Hematopoietic multipotent progenitor cell treated with erythropoietin and hydrocortisone succinate and interleukin-3 and kit ligand, for 8 days (in vitro differentiated cells): ENCODE results near the gene UPK3B.
"Not testable (repeated sequence)": the region's sequence is repeated elsewhere in the genome, so short reads cannot be mapped to it uniquely, and the experiment has no call there.

Source experiments
- DNase-seq: peaks from one replicate; pipeline ENCODE4 v3.0.0-alpha.2; 2015

UPK3B gene

GRCh38 chr7:76509931-76510877, at the start of gene UPK3B:
UPK3B (plus strand) TSS chr7:76510552; CDS start chr7:76510653, 101 bp downstream.
- DNase-seq: no peak

- not testable (repeated sequence) for DNase-seq
Observed at GRCh38 chr7:76460767-76461166, 49.6 kb upstream of the UPK3B start.

- not testable (repeated sequence) for DNase-seq
Observed at GRCh38 chr7:76461464-76462101, 48.8 kb upstream of the UPK3B start, which contains the start of gene DTX2. DTX2 (plus strand) TSS chr7:76461709; CDS start chr7:76480510, 18,801 bp downstream.

GRCh38 chr7:76462271-76462882, 48.0 kb upstream of the UPK3B start:
- DNase-seq: not testable (repeated sequence)

- DNase-seq: not testable (repeated sequence)
Observed at GRCh38 chr7:76464959-76465358, 45.4 kb upstream of the UPK3B start.

GRCh38 chr7:76465950-76466349, 44.4 kb upstream of the UPK3B start:
- not testable (repeated sequence) for DNase-seq

GRCh38 chr7:76467743-76468404, 42.5 kb upstream of the UPK3B start:
- not testable (repeated sequence) for DNase-seq

GRCh38 chr7:76471556-76472221, 38.7 kb upstream of the UPK3B start:
- not testable (repeated sequence) for DNase-seq

GRCh38 chr7:76473097-76473496, 37.3 kb upstream of the UPK3B start:
- not testable (repeated sequence) for DNase-seq

- not testable (repeated sequence) for DNase-seq
Observed at GRCh38 chr7:76476280-76476679, 34.1 kb upstream of the UPK3B start.

- not testable (repeated sequence) for DNase-seq
Observed at GRCh38 chr7:76476742-76477474, 33.4 kb upstream of the UPK3B start.

GRCh38 chr7:76479628-76480027, 30.7 kb upstream of the UPK3B start:
- not testable (repeated sequence) for DNase-seq

- not testable (repeated sequence) for DNase-seq
Observed at GRCh38 chr7:76480403-76481253, 29.7 kb upstream of the UPK3B start.

- DNase-seq: not testable (repeated sequence)
Observed at GRCh38 chr7:76482660-76483059, 27.7 kb upstream of the UPK3B start.

- not testable (repeated sequence) for DNase-seq
Observed at GRCh38 chr7:76483081-76483480, 27.3 kb upstream of the UPK3B start.

- DNase-seq: not testable (repeated sequence)
Observed at GRCh38 chr7:76484456-76484855, 25.9 kb upstream of the UPK3B start.

GRCh38 chr7:76485822-76486610, 24.3 kb upstream of the UPK3B start:
- not testable (repeated sequence) for DNase-seq

- not testable (repeated sequence) for DNase-seq
Observed at GRCh38 chr7:76486618-76487017, 23.7 kb upstream of the UPK3B start.

GRCh38 chr7:76487969-76488368, 22.4 kb upstream of the UPK3B start:
- DNase-seq: not testable (repeated sequence)
